HepG2 (cell line): Measurements from ENCODE around the gene CMTM2. TPM values are rescaled to one million over a fixed set of nuclear protein-coding genes. Genes with fewer than 3 reads are reported as not detected.

Experiments
- AGO2 ChIP-seq: fragments of 200-400 bp; formaldehyde crosslinking; optimal IDR thresholded peaks from 2 replicates; pipeline ENCODE3; 2017; ENCODE audit warnings: mild to moderate bottlenecking, low read depth, low read length, moderate library complexity
- DNMT3B ChIP-seq: conservative IDR thresholded peaks from 2 replicates; pipeline ENCODE4 v1.6.1; 2016; ENCODE audit warnings: missing biosample characterization, control low read depth
- EP300 ChIP-seq, 3 experiments: sonication (generic) in 1 of 3; formaldehyde crosslinking in 1 of 3; IDR thresholded peaks; 2 replicates each; pipeline versions ENCODE4 v1.5.1 to v1.6.1; 2011 to 2020; ENCODE audit warnings: low read depth in 2 of 3, low read length in 2 of 3, borderline replicate concordance in 1 of 3, improper control_type of control experiment in 1 of 3, mild to moderate bottlenecking in 1 of 3, missing genetic modification reagents in 1 of 3, moderate library complexity in 1 of 3
- FOSL1 ChIP-seq: sonication (generic); formaldehyde crosslinking; IDR thresholded peaks from 2 replicates; pipeline ENCODE4 v1.9.0; 2021; ENCODE audit warnings: missing genetic modification reagents, borderline replicate concordance
- FOXP1 ChIP-seq, 2 experiments: fragments of 450-650 bp in 1 of 2; IDR thresholded peaks; 2 replicates each; pipeline ENCODE4 v1.6.1; 2017 to 2018; ENCODE audit warnings: antibody characterized with exemption in 1 of 2
- HMGA1 ChIP-seq: sonication (generic); formaldehyde crosslinking; conservative IDR thresholded peaks from 2 replicates; pipeline ENCODE4 v1.4.0; 2020; ENCODE audit warnings: missing genetic modification reagents
- JARID2 ChIP-seq: sonication (generic); formaldehyde crosslinking; IDR thresholded peaks from 2 replicates; pipeline ENCODE4 v1.8.1; 2023; ENCODE audit warnings: missing genetic modification reagents, inconsistent platforms; ENCODE audit not compliant: insufficient replicate concordance
- MXI1 ChIP-seq: IDR thresholded peaks from 3 replicates; pipeline ENCODE4 v1.6.1; 2012; ENCODE audit warnings: low read depth, low read length, inconsistent platforms, borderline replicate concordance
- SALL1 ChIP-seq: sonication (generic); formaldehyde crosslinking; IDR thresholded peaks from 2 replicates; pipeline ENCODE4 v1.8.0; 2022; ENCODE audit warnings: mild to moderate bottlenecking, missing genetic modification reagents
- ZFAT ChIP-seq: sonication (generic); formaldehyde crosslinking; conservative IDR thresholded peaks from 2 replicates; pipeline ENCODE4 v1.8.1; 2023; ENCODE audit warnings: missing genetic modification reagents, inconsistent platforms
- ZNF251 ChIP-seq: sonication (generic); formaldehyde crosslinking; IDR thresholded peaks from 2 replicates; pipeline ENCODE4 v1.9.0; 2021; ENCODE audit warnings: mild to moderate bottlenecking, missing genetic modification reagents
- ZNF260 ChIP-seq: sonication (generic); formaldehyde crosslinking; IDR thresholded peaks from 2 replicates; pipeline ENCODE4 v1.4.0; 2020; ENCODE audit warnings: missing genetic modification reagents, low read depth, mild to moderate bottlenecking, borderline replicate concordance
- ZNF335 ChIP-seq: sonication (generic); formaldehyde crosslinking; IDR thresholded peaks from 2 replicates; pipeline ENCODE4 v1.4.0; 2020; ENCODE audit warnings: missing genetic modification reagents
- polyA plus RNA-seq, 8 experiments: library from polyadenylated mRNA; depleted of rRNA in 3 of 8; stranded (reverse) in 7 of 8; unstranded in 1 of 8; fragments of >200 nt; fragmentation: Illumina TruSeq in 4 of 8; extraction: Trizol in 4 of 8; gene quantifications; 2 replicates each; pipeline versions ENCODE4 v1.2.1 to v1.2.3, GENCODE V29; 2011 to 2016; ENCODE audit warnings: low read depth in 4 of 8, missing spikeins in 1 of 8, mixed read lengths in 1 of 8; ENCODE audit not compliant: insufficient read depth in 1 of 8
- total RNA-seq, 5 experiments: library from RNA; depleted of rRNA; stranded (reverse); fragments of >200 nt; fragmentation: Illumina TruSeq; extraction: Trizol; gene quantifications; 2 replicates each; pipeline ENCODE4 v1.2.3, GENCODE V29; 2016; ENCODE audit warnings: low read depth in 1 of 5
- TF ChIP-seq, protein P1 (sequence below): sonication (generic); formaldehyde crosslinking; IDR thresholded peaks from 2 replicates; pipeline ENCODE4 v1.4.0; 2020; ENCODE audit warnings: missing genetic modification reagents, borderline replicate concordance
- TF ChIP-seq, protein P2 (sequence below): sonication (generic); formaldehyde crosslinking; IDR thresholded peaks from 2 replicates; pipeline ENCODE4 v1.5.0; 2020; ENCODE audit warnings: mild to moderate bottlenecking, low read depth, missing genetic modification reagents, borderline replicate concordance
- TF ChIP-seq, protein P3 (sequence below): sonication (generic); formaldehyde crosslinking; IDR thresholded peaks from 2 replicates; pipeline ENCODE4 v1.8.0; 2022; ENCODE audit warnings: missing genetic modification reagents, mild to moderate bottlenecking, inconsistent platforms, borderline replicate concordance
- TF ChIP-seq, protein P4 (sequence below): sonication (generic); formaldehyde crosslinking; IDR thresholded peaks from 2 replicates; pipeline ENCODE4 v1.5.1; 2020; ENCODE audit warnings: missing genetic modification reagents, mild to moderate bottlenecking, borderline replicate concordance

The CMTM2 gene
- total and polyA plus RNA-seq, 2 of the 13 experiments (the other 11 are each of a cell fraction or from before 2014, with no cell fraction given), result not detected

DNA sequence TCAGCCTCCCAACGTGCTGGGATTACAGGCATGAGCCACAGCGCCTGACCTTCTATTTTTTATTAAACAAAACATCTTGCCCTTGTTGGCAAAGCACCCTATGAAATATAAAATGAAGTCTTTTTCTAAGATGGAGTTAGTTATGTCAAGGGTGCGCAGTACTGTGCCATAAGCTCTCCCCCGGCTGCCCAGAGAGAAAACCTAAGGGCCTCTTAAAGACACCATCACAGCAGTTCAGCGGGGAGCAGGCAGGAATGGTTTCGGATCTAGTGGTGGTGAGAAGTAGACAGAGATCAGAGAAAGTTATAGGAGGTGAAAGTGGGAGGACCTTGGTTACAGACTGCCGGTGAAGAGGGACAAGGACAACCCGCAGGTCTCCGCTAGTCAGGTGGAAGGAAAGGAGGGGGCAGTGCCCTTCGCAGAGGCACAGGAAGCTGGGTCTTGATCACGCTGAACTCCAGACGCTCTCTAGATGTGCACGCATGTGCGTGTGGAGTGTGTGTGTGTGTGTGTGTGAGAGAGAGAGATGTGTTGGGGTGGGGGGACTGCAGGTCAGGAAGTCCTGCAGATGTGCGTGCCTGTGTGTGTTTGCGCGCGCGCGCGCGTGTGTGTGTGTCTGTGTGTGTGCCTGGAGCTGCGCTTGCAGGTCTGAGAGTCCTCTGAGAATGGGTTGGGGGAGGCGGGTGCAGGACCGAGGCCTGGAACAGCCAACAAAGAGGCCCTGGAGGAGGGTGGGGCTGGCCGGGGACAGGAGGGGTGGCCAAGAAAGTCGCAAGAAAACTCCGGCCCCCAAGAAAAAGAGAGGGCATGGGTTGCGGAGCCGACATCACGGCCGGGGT, 24.5 kb downstream of the CMTM2 start (continued):
- TF ChIP-seq, protein P1, sequence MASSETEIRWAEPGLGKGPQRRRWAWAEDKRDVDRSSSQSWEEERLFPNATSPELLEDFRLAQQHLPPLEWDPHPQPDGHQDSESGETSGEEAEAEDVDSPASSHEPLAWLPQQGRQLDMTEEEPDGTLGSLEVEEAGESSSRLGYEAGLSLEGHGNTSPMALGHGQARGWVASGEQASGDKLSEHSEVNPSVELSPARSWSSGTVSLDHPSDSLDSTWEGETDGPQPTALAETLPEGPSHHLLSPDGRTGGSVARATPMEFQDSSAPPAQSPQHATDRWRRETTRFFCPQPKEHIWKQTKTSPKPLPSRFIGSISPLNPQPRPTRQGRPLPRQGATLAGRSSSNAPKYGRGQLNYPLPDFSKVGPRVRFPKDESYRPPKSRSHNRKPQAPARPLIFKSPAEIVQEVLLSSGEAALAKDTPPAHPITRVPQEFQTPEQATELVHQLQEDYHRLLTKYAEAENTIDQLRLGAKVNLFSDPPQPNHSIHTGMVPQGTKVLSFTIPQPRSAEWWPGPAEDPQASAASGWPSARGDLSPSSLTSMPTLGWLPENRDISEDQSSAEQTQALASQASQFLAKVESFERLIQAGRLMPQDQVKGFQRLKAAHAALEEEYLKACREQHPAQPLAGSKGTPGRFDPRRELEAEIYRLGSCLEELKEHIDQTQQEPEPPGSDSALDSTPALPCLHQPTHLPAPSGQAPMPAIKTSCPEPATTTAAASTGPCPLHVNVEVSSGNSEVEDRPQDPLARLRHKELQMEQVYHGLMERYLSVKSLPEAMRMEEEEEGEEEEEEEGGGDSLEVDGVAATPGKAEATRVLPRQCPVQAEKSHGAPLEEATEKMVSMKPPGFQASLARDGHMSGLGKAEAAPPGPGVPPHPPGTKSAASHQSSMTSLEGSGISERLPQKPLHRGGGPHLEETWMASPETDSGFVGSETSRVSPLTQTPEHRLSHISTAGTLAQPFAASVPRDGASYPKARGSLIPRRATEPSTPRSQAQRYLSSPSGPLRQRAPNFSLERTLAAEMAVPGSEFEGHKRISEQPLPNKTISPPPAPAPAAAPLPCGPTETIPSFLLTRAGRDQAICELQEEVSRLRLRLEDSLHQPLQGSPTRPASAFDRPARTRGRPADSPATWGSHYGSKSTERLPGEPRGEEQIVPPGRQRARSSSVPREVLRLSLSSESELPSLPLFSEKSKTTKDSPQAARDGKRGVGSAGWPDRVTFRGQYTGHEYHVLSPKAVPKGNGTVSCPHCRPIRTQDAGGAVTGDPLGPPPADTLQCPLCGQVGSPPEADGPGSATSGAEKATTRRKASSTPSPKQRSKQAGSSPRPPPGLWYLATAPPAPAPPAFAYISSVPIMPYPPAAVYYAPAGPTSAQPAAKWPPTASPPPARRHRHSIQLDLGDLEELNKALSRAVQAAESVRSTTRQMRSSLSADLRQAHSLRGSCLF (CRISPR knock-in tag), result no peak
- TF ChIP-seq ZFAT (no peak), AGO2 (peak; percentile 63), HMGA1 (no peak), DNMT3B (CRISPR knock-in tag) (no peak), ZNF251 (CRISPR knock-in tag) (0 out of 2 replicates have a peak, but pooled peaks have one; percentile 47), EP300 (IDR thresholded peaks at IDR 0.05; ENCODE audit: low read depth in 2 of 2, low read length in 2 of 2) (peak in 1 of 2 experiments; percentile 10; a peak in 1 of 4 replicates), EP300 (CRISPR knock-in tag; IDR thresholded peaks at IDR 0.05; ENCODE audit: borderline replicate concordance) (no peak), FOXP1 (IDR thresholded peaks at IDR 0.05) (no peak), FOXP1 (CRISPR knock-in tag; IDR thresholded peaks at IDR 0.05) (peak; percentile 28; the same call in 1 of the 2 replicates), SALL1 (CRISPR knock-in tag) (peak; percentile 77), FOSL1 (no peak), ZNF335 (peak; percentile 78; the same call in 1 of the 2 replicates), JARID2 (no peak), ZNF260 (CRISPR knock-in tag) (no peak), MXI1 (0 out of 3 replicates have a peak, but pooled peaks have one; percentile 9)
- TF ChIP-seq, protein P2, sequence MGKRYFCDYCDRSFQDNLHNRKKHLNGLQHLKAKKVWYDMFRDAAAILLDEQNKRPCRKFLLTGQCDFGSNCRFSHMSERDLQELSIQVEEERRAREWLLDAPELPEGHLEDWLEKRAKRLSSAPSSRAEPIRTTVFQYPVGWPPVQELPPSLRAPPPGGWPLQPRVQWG, result no peak
- TF ChIP-seq, protein P3, sequence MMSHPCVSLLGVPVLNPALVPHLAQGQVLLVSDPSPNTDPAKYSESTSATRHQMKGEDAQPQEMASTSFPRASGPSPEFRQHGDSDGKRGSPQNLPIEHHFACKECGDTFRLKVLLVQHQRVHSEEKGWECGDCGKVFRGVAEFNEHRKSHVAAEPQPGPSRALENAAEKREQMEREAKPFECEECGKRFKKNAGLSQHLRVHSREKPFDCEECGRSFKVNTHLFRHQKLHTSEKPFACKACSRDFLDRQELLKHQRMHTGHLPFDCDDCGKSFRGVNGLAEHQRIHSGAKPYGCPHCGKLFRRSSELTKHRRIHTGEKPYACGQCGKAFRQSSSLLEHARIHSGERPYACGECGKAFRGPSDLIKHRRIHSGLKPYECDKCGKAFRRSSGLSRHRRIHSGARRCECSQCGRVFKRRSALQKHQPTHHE (CRISPR knock-in tag), result peak; percentile 65; the same call in 1 of the 2 replicates
- TF ChIP-seq, protein P4, sequence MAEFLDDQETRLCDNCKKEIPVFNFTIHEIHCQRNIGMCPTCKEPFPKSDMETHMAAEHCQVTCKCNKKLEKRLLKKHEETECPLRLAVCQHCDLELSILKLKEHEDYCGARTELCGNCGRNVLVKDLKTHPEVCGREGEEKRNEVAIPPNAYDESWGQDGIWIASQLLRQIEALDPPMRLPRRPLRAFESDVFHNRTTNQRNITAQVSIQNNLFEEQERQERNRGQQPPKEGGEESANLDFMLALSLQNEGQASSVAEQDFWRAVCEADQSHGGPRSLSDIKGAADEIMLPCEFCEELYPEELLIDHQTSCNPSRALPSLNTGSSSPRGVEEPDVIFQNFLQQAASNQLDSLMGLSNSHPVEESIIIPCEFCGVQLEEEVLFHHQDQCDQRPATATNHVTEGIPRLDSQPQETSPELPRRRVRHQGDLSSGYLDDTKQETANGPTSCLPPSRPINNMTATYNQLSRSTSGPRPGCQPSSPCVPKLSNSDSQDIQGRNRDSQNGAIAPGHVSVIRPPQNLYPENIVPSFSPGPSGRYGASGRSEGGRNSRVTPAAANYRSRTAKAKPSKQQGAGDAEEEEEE (CRISPR knock-in tag), result no peak
